ENCODE results near the gene TMEM270. TPM values are rescaled to one million over a fixed set of nuclear protein-coding genes. Genes with fewer than 3 reads are reported as not detected.

Gene TMEM270
- total and polyA plus RNA-seq, 10 of the 15 experiments (the other 5 are each of a cell fraction or from before 2014, with no cell fraction given) = not detected

GRCh38 chr7:73829921-73830680 is 30.9 kb upstream of the TMEM270 start (continued):
- TF ChIP-seq CEBPZ (IDR thresholded peaks at IDR 0.05; ENCODE audit: low read depth, low read length) (no peak), RB1 (IDR thresholded peaks at IDR 0.05; ENCODE audit: borderline replicate concordance) (no peak), IRF3 (IDR thresholded peaks at IDR 0.05) (no peak), NR2C1 (IDR thresholded peaks at IDR 0.05) (no peak), JUNB (IDR thresholded peaks at IDR 0.05) (no peak)
- TF ChIP-seq, protein P1, sequence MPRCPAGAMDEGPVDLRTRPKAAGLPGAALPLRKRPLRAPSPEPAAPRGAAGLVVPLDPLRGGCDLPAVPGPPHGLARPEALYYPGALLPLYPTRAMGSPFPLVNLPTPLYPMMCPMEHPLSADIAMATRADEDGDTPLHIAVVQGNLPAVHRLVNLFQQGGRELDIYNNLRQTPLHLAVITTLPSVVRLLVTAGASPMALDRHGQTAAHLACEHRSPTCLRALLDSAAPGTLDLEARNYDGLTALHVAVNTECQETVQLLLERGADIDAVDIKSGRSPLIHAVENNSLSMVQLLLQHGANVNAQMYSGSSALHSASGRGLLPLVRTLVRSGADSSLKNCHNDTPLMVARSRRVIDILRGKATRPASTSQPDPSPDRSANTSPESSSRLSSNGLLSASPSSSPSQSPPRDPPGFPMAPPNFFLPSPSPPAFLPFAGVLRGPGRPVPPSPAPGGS (IDR thresholded peaks at IDR 0.05; ENCODE audit: borderline replicate concordance, insufficient read depth, low read depth, low read length, poor library complexity, severe bottlenecking) = no peak
